ENCODE results near the gene SLC24A3. TPM values are rescaled to one million over a fixed set of nuclear protein-coding genes. Genes with fewer than 3 reads are reported as not detected.

SLC24A3 gene
- total and polyA plus RNA-seq, 9 donors = 4.8 to 40.5 (median 18.6) TPM

DNA sequence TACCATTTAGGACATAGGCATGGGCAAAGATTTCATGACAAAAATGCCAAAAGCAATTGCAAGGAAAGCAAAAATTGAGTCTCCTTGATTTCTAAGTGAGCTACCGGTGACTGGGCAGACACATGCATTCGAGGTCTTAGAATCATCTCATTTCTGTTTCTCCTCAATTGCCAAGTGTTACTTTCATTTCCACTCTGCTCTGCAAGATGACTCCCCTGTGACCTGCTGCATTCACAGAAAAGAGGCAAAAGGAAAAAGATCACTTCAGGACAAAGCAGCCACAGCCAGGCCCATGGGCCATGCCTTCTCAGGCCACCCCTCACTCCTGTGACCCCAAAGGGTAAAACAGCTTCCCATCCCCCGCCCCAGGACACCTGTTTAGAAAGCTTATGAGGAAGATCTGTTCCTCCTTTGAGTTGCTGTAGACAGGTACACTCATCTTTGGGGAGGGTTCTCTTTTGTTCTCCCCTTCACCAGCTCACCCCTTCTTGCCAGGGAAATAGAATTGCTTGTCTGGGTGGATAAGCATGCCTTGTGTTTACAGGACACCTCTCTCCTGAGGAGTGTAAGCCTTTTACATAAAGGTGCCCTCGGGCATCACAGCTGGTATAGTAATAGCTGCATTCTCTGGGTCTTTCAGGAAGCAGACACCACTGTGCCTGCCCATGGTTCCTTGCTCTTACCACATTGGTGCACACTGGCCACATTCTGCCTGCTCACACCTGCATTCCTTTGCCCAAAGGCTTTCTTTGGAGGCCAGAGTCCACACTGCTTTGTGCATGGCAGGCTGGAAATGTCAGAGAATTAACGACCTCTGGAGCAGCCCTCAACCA, 105.0 kb downstream of the SLC24A3 start:
- Histone ChIP-seq H3K9me3 (no peaks in the 10 kb centered on the region), H3K27ac (no peak overlapping the region), H3K4me1 (ENCODE audit: insufficient read depth) (no peaks in the 10 kb centered on the region), H3K4me3 (no peak overlapping the region), H3K36me3 (no peaks in the 10 kb centered on the region), H3K27me3 (no peaks in the 10 kb centered on the region)
- DNase-seq = no peak
- WGBS, 3 donors = 63 to 67% (median 66%) methylated on average over 5 of the region's 5 CpGs
- intact Hi-C loops (cut with DNase I) = no loop called here
- TF ChIP-seq EP300 (IDR thresholded peaks at IDR 0.05) (no peak), POLR2A (IDR thresholded peaks at IDR 0.05) (no peak)
- TF ChIP-seq, protein P1, sequence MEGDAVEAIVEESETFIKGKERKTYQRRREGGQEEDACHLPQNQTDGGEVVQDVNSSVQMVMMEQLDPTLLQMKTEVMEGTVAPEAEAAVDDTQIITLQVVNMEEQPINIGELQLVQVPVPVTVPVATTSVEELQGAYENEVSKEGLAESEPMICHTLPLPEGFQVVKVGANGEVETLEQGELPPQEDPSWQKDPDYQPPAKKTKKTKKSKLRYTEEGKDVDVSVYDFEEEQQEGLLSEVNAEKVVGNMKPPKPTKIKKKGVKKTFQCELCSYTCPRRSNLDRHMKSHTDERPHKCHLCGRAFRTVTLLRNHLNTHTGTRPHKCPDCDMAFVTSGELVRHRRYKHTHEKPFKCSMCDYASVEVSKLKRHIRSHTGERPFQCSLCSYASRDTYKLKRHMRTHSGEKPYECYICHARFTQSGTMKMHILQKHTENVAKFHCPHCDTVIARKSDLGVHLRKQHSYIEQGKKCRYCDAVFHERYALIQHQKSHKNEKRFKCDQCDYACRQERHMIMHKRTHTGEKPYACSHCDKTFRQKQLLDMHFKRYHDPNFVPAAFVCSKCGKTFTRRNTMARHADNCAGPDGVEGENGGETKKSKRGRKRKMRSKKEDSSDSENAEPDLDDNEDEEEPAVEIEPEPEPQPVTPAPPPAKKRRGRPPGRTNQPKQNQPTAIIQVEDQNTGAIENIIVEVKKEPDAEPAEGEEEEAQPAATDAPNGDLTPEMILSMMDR (IDR thresholded peaks at IDR 0.05) = no peak

DNA sequence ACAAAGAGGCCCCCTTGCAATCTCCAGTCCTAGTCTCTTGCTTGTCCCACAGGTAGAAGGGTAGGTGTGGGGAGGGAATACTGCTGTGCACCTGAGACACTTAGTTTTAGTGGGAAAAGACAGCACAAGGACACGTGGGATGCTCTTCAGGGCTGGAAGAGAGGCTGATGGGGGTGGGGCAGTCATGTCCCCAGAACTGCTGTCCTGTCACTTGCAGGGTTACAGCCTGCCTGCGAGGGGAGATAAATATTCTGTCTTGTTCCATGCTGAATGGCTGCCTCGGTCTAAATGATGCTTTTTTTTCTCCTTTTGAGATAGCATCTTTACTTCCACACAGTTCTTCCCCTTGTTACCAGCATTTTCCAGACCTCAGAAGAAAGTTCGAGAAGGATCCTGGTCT, 106.2 kb downstream of the SLC24A3 start:
- H3K4me3 ChIP-seq = no peak overlapping the region
- H3K4me1 ChIP-seq (ENCODE audit: insufficient read depth) = no peaks in the 10 kb centered on the region
- H3K27ac ChIP-seq = no peak overlapping the region
- H3K9me3 ChIP-seq = no peaks in the 10 kb centered on the region
- intact Hi-C loops (cut with DNase I) = no loop called here
- H3K36me3 ChIP-seq = no peaks in the 10 kb centered on the region
- TF ChIP-seq, protein P1 (IDR thresholded peaks at IDR 0.05) = no peak
- no peak for TF ChIP-seq POLR2A (IDR thresholded peaks at IDR 0.05)
- no peak for TF ChIP-seq EP300 (IDR thresholded peaks at IDR 0.05)
- 69 to 78% (median 77%) methylated on average over 4 of the region's 4 CpGs for WGBS, 3 donors
- no peaks in the 10 kb centered on the region for H3K27me3 ChIP-seq
- no peak for DNase-seq

DNA sequence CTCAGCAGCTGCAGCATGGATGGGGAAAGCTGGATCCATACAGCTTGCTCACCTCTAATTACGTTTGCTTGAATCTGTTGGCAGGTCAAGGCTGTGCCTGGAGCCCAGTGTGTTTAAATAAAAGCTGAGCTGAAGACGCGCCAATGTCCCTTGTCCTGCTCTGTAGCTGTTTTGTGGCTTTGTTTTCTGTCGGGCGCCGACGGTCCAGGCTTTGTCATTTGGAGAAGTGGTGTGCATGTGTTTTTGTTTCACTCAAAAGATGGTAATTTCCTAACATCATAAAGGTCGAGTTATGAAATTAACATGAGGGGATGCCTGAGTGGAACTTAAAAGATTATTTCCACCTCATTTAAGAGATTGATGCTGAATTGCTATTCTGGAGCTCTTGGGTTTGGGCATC, 107.6 kb downstream of the SLC24A3 start:
- TF ChIP-seq, protein P1 (IDR thresholded peaks at IDR 0.05) = no peak
- TF ChIP-seq EP300 (IDR thresholded peaks at IDR 0.05) (no peak), POLR2A (IDR thresholded peaks at IDR 0.05) (no peak)
- Histone ChIP-seq H3K36me3 (no peaks in the 10 kb centered on the region), H3K27ac (no peak overlapping the region), H3K4me3 (no peak overlapping the region), H3K4me1 (ENCODE audit: insufficient read depth) (no peaks in the 10 kb centered on the region), H3K27me3 (no peaks in the 10 kb centered on the region), H3K9me3 (no peaks in the 10 kb centered on the region)
- DNase-seq = no peak
- intact Hi-C loops (cut with DNase I) = no loop called here
- 72 to 79% (median 75%) methylated on average over 8 of the region's 8 CpGs for WGBS, 3 donors

- WGBS, 3 donors = 88 to 94% (median 93%) methylated on average over 5 of the region's 5 CpGs
- TF ChIP-seq EP300 (IDR thresholded peaks at IDR 0.05) = no peak
- TF ChIP-seq, protein P1 (IDR thresholded peaks at IDR 0.05) = no peak
- Histone ChIP-seq H3K4me3 (no peak overlapping the region), H3K27ac (no peak overlapping the region), H3K4me1 (ENCODE audit: insufficient read depth) (no peaks in the 10 kb centered on the region), H3K27me3 (no peaks in the 10 kb centered on the region), H3K9me3 (no peaks in the 10 kb centered on the region), H3K36me3 (no peaks in the 10 kb centered on the region)
- no peak for DNase-seq
- intact Hi-C loops (cut with DNase I) = no loop called here
Observed at GRCh38 chr20:19321176-19321575, 108.7 kb downstream of the SLC24A3 start.
